Putamen (tissue), 1 donor: ENCODE measurements around the gene SORCS1.

ENCODE experiments used
- DNase-seq: peaks from one replicate; pipeline ENCODE4 v3.0.0-alpha.2; 2016; ENCODE audit warnings: low spot score

Gene SORCS1

DNA sequence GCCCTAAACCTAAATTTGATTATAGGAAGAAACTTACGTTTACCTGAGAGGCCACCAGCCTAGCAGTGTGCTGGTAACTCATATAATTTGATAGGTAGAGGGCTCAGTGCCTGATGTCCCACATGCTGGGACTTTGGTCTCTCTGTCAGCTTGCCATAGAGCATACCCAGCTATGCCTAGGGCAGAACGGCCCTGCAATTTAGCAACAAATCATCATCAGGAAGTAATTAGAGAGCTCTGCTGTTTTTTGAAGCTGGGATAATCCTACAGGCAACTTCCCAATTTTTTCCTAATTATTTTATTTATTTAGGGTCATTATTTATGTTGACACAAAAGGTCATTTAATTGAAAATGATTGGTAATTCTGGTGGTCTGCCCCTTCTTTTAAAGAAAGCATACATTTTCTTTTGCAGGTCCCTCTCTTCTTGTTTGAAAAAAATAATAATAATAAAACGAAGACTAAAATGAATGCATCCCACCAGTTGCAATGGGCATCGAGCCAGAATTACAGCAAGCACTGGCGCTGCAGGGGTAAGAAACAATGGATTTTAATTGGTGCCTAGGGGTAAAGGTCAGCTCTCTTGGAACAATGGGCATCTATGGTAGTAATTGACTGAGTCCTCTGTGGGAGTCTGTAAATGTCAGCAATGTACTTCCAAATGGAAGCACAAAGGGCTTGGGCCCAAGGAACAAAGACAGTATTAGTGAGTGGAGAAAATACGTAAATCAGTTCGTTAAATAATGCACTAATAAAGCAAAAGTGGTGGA is 348.0 kb downstream of the SORCS1 start:
- no peak for DNase-seq

- no peak for DNase-seq
Observed at GRCh38 chr10:106815427-106816043, 349.0 kb downstream of the SORCS1 start.

- no peak for DNase-seq
Observed at GRCh38 chr10:106804992-106805582, 359.4 kb downstream of the SORCS1 start.

DNA sequence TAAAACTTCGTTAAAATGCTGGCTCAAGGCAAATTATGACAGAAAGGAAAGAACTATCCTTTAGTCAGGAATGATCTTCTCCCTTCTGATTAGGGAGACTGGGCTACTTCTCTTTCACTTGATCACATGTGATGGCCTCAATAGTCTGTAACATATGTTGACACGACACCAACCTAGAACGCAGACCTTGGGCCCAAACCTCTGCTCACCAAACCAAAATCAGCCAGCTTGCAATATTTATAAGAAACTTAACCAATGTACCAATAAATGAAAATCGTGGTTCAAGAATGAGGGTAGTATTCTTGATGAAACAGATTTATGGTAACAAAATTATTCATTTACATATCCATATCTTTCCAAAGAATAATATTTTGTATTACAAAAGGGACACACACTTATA is 361.6 kb downstream of the SORCS1 start:
- DNase-seq: no peak

DNA sequence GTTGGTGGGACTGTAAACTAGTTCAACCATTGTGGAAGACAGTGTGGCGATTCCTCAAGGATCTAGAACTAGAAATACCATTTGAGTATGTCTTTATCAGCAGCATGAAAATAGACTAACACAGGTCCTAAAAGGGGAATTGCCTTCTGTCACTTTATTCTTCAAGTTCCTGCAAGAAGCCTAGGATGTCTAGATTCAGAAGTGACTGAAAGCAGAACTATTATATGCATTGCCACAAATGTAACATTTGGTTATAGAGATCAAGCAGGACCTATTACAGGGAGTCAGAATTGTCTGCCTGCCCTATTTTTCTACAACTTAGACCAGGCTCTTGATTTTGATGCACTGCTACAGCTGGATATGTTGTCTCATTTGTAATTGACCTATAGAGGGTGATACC is 364.7 kb downstream of the SORCS1 start:
- no peak for DNase-seq

DNA sequence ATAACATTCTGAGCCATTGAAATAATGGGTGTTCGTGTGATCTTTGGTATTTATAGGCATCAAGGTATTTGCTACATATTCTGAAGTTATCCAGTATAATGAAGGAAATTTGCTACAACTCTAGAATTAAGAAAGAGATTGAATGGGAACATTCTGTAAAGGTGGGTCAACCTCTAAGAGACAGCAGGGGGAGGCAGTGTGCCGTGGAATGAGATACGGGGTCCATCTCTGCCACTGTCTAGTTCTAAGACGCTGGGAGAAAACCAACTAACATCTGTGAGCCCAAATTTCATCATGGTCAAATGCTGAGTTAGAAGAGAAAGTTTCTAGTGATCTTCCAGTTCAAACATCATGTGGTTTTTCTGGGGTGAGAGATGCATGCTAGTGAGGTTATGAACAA is 368.9 kb downstream of the SORCS1 start:
- peak; percentile 16 for DNase-seq

DNA sequence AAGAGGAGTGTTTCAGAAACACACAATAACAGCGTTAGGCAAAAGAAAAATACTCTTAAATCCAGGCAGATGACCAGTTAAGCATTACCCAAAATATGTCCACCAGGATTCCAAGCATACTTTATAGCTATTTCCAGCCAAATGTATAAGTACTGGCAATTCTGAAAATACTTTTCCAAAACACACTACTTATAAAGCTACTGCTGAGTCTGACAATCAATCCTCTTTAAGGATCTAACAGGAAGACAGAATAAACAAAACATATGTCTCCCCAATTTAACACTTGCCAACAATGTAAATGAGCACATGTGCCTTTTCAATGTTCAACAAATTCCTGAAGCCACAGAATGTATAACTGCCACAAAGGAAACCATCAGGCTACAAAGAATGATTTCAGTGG is 370.9 kb downstream of the SORCS1 start:
- no peak for DNase-seq

DNA sequence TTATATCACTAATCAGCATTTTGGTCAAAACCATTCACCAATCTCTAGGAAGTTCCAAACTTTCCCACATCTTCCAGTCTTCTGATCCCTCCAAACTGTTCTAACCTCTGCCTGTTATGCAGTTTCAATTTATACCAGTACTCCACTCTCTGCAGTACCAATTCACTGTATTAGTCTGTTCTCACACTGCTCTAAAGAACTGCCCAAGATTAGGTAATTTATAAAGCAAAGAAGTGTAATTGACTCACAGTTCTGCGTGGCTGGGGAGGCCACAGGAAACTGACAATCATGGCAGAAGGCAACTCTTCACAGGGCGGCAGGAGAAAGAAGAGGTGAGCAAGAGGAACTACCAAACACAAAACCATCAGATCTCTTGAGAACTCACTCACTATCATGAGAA is 374.9 kb downstream of the SORCS1 start:
- DNase-seq: no peak

DNA sequence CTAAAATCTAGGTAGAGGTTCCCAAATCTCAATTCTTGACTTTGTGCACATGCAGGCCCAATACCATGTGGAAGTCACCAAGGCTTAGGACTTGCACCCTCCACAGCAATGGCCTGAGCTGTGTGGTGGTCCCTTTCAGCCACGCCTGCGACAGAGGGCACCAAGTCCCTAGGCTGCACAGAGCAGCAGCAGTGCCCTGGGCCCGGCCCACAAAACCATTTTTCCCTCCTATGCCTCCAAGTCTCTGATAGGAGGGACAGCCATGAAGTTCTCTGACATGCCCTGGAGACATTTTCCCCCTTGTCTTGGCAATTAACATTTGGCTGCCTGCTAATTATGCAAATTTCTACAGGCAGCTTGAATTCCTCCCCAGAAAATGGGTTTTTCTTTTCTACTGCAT is 375.5 kb downstream of the SORCS1 start:
- no peak for DNase-seq

GRCh38 chr10:106785528-106785927 is 379.0 kb downstream of the SORCS1 start:
- DNase-seq: no peak

DNA sequence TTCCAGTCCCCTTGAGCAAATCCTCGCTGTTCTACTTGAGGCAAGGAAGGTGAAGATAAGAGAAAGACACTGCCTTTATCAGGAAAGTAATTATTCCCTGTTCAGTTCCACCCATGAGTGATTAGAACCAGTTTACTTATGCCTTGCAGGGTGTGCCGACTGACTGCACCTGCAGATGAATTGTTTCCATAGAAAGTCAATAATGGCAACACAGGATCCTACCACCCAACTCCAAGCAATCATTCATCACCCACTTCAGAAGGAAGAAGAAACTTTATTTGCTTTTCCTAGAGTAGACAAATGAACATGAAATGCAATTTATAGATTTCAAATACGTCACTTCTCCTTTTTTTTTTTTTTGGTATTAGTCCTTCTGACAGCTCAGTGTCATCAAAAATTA is 383.9 kb downstream of the SORCS1 start:
- DNase-seq: no peak

DNA sequence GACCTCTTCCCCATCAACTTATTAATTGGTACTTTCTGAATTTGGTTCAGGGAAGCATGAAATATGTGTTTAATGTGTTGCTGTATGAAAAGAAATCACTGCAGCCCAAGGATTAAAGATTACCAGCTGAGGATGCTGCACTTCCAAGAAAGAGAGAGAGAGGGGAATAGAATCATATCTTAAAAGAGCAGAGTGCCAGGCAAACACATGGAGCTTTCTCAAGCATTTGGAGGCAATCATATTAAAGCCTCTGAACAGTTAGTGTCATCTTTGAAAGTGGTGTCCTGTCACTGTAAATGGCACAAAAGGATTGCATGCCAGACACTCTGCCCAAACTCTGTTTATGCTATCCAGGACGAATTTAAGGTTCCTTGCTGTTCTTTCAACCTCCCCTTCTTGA is 386.7 kb downstream of the SORCS1 start:
- DNase-seq: no peak

DNA sequence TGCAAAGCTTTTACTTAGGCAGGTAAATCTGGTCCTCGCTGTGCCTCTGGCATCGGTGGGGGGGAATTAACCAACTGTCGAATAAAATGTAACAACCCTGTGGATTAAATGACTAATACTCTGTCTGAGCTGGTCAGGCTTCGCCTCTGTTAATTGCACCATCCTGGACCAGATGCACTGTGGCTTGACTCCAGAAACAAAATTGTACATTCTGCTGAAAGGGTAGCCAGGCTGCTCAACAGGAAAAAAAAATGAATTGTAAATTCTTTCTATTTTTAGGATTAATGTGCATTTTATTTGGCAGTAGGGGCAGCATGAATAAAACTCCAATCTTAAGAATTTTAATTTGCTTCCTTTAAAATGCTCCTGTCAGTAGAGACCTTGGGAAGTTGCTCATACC is 389.4 kb downstream of the SORCS1 start:
- no peak for DNase-seq

DNA sequence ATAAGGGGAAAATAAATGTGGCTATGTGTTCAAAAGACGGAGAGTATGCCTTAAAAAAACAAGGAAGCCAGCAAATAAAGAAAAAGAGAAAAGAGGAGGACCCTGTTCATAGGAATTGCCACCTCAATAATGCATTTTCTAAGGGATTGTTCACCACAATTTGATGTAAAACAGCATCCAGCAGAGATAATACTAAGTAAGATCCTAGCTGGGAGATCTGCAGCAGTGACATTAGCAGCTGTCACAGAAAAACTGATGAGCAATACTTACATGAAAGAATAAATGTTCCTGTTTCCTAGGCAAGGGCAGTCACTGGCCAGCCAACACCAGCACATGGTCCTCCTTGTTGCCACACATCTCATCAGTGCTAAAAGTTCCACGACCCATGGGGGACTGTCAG is 391.5 kb downstream of the SORCS1 start:
- no peak for DNase-seq

GRCh38 chr10:106771154-106771553 is 393.4 kb downstream of the SORCS1 start:
- no peak for DNase-seq

DNA sequence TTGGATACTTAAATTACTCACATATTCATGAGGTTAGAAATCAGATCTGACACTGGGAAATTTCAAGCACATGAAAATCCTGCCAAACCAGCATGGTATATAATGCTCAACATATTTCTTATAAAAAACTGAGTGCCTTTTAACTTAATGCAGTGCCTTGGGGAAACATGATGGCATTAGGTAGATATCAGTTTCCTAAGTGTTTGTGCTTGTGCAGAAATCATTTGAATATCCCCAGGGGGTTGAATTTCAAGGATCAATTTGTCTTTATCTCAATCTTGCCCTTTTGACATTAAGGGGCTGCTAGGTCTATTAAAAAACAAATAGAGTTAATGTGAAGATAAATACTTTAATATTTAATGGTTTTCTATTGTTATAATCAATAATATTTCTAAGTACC is 396.3 kb downstream of the SORCS1 start:
- DNase-seq: no peak

DNA sequence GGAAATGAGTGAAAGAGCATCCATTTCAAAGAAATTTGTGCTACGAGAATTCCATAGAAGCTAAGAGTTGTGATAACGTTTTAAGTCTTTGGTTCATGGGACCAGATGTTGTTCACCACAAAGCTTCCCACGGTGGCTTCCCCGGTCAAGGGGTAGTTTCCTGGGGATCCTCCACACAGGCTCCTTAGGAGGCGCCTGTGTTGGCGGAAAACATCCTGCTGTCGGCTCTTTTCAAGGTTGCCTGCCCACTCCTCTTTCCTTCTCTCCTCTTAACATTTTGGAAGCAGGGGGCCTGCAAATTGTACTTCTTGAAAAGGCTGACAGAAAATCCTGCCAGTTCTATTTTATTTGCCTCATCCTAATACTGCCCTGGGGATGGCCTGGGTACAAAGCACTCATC is 398.6 kb downstream of the SORCS1 start:
- DNase-seq: no peak

GRCh38 chr10:106765241-106765754 is 399.2 kb downstream of the SORCS1 start:
- DNase-seq: no peak

GRCh38 chr10:106764360-106764759 is 400.1 kb downstream of the SORCS1 start:
- DNase-seq: no peak

- DNase-seq: no peak
Observed at GRCh38 chr10:106761906-106762305, 402.6 kb downstream of the SORCS1 start.

DNA sequence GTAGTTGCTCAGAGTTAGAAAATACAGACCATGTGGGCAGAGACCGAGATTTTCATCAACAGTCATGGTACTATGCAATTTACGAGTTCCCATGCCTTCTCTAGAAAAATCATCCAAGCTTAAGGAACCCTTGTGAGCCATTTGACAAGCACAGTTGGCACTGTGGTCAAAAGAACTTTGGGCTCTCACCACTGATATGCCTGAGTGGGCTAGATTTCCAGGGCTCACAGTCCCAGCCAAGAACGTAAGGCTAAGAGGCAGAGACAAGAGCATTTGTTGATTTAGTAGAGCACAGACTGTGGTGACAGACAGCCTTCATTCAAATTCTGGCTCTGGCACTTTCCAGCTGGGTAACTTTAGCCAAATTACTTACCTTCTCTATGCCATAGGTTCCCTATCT is 407.0 kb downstream of the SORCS1 start:
- no peak for DNase-seq

- DNase-seq: no peak
Observed at GRCh38 chr10:106751091-106751490, 413.4 kb downstream of the SORCS1 start.

DNA sequence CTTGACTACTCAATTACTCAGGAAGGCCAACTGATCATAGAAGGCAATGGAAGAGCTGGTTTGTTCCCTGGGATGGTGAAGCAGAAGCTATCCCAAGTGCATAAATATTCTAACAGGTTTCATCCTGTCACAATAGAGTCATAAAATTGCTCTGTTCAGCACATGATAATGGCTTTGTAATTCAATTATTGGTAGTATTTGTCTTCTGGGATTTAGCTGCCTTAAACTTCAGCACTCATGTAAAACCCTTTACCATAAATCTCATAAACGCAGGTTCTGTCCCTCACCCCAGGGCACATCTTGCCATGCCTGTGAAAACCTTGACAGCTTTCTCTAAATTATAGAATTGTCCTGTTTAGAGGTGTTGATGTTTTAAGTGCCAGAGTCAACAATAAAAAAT is 417.6 kb downstream of the SORCS1 start:
- DNase-seq: no peak
